SK-N-SH treated with all-trans-retinoic acid at 6 μM for 48 hours (cell line): Measurements from ENCODE around the gene MTARC2.

ENCODE experiments used
- ATAC-seq: fragments of 200-7000 bp; cut with Tn5 transposase; 3 replicates; pipeline ENCODE4 v1.9.1; 2020; ENCODE audit warnings: mild to moderate bottlenecking, moderate library complexity
- ARNTL ChIP-seq: fragments of 450-650 bp; formaldehyde crosslinking; IDR thresholded peaks from 2 replicates; pipeline ENCODE4 v1.5.0; 2020; ENCODE audit warnings: low read depth, mild to moderate bottlenecking, moderate library complexity, borderline replicate concordance
- BACH2 ChIP-seq: fragments of 250-450 bp; sonication (Bioruptor Pico); IDR thresholded peaks from 2 replicates; pipeline ENCODE4 v1.9.0; 2021; ENCODE audit warnings: mild to moderate bottlenecking, borderline replicate concordance
- CREB5 ChIP-seq: fragments of 250-450 bp; sonication (Bioruptor Pico); IDR thresholded peaks from 2 replicates; pipeline ENCODE4 v1.5.1; 2020; ENCODE audit warnings: low read depth, mild to moderate bottlenecking, moderate library complexity
- CSDC2 ChIP-seq: fragments of 250-450 bp; sonication (Bioruptor Pico); IDR thresholded peaks from 2 replicates; pipeline ENCODE4 v1.5.0; 2020; ENCODE audit warnings: mild to moderate bottlenecking, moderate library complexity
- CSRNP3 ChIP-seq: fragments of 250-450 bp; sonication (Bioruptor Pico); IDR thresholded peaks from 2 replicates; pipeline ENCODE4 v1.5.1; 2021; ENCODE audit warnings: mild to moderate bottlenecking, moderate library complexity
- ESRRG ChIP-seq: fragments of 250-450 bp; sonication (Bioruptor Pico); IDR thresholded peaks from 2 replicates; pipeline ENCODE4 v1.6.1; 2021; ENCODE audit warnings: mild to moderate bottlenecking
- GLIS3 ChIP-seq: fragments of 250-450 bp; sonication (Bioruptor Pico); IDR thresholded peaks from 2 replicates; pipeline ENCODE4 v1.5.0; 2020; ENCODE audit warnings: mild to moderate bottlenecking, moderate library complexity
- ISL1 ChIP-seq: fragments of 250-450 bp; sonication (Bioruptor Pico); IDR thresholded peaks from 2 replicates; pipeline ENCODE4 v2.1.2; 2022; ENCODE audit warnings: mild to moderate bottlenecking, moderate library complexity
- OSR1 ChIP-seq: fragments of 250-450 bp; sonication (Bioruptor Pico); IDR thresholded peaks from 2 replicates; pipeline ENCODE4 v1.8.0; 2022; ENCODE audit warnings: moderate library complexity, mild to moderate bottlenecking, inconsistent platforms
- PATZ1 ChIP-seq: fragments of 250-450 bp; sonication (Bioruptor Pico); IDR thresholded peaks from 2 replicates; pipeline ENCODE4 v1.8.0; 2020; ENCODE audit warnings: mild to moderate bottlenecking, moderate library complexity, borderline replicate concordance
- POU6F1 ChIP-seq: fragments of 250-450 bp; sonication (Bioruptor Pico); IDR thresholded peaks from 2 replicates; pipeline ENCODE4 v1.8.0; 2021; ENCODE audit warnings: low read depth, mild to moderate bottlenecking, moderate library complexity, borderline replicate concordance
- PPARA ChIP-seq: fragments of 250-450 bp; sonication (Bioruptor Pico); IDR thresholded peaks from 2 replicates; pipeline ENCODE4 v1.5.0; 2020; ENCODE audit warnings: mild to moderate bottlenecking, borderline replicate concordance
- RARB ChIP-seq: fragments of 250-450 bp; sonication (Bioruptor Pico); IDR thresholded peaks from 2 replicates; pipeline ENCODE4 v1.8.0; 2021; ENCODE audit warnings: mild to moderate bottlenecking, moderate library complexity
- SNAI2 ChIP-seq: fragments of 250-450 bp; sonication (Bioruptor Pico); IDR thresholded peaks from 2 replicates; pipeline ENCODE4 v1.5.0; 2020; ENCODE audit warnings: mild to moderate bottlenecking, moderate library complexity
- TCF4 ChIP-seq: fragments of 250-450 bp; sonication (Bioruptor Pico); IDR thresholded peaks from 2 replicates; pipeline ENCODE4 v1.8.0; 2021; ENCODE audit warnings: mild to moderate bottlenecking, moderate library complexity, borderline replicate concordance
- TOX ChIP-seq: fragments of 250-450 bp; sonication (Bioruptor Pico); IDR thresholded peaks from 2 replicates; pipeline ENCODE4 v1.8.0; 2021; ENCODE audit warnings: mild to moderate bottlenecking, moderate library complexity, borderline replicate concordance
- TSHZ2 ChIP-seq: fragments of 250-450 bp; sonication (Bioruptor Pico); IDR thresholded peaks from 2 replicates; pipeline ENCODE4 v1.5.0; 2020; ENCODE audit warnings: mild to moderate bottlenecking, moderate library complexity
- ZC3H10 ChIP-seq: fragments of 250-450 bp; sonication (Bioruptor Pico); IDR thresholded peaks from 2 replicates; pipeline ENCODE4 v1.5.1; 2021; ENCODE audit warnings: mild to moderate bottlenecking, moderate library complexity
- ZFP3 ChIP-seq: fragments of 250-450 bp; sonication (Bioruptor Pico); IDR thresholded peaks from 2 replicates; pipeline ENCODE4 v1.5.0; 2020; ENCODE audit warnings: mild to moderate bottlenecking, moderate library complexity
- ZFP30 ChIP-seq: fragments of 450-650 bp; formaldehyde crosslinking; IDR thresholded peaks from 2 replicates; pipeline ENCODE4 v1.5.0; 2022; ENCODE audit warnings: mild to moderate bottlenecking, moderate library complexity
- ZNF565 ChIP-seq: fragments of 450-650 bp; formaldehyde crosslinking; conservative IDR thresholded peaks from 2 replicates; pipeline ENCODE4 v1.5.0; 2020; ENCODE audit warnings: low read depth, mild to moderate bottlenecking, moderate library complexity
- ZNF70 ChIP-seq: fragments of 450-650 bp; formaldehyde crosslinking; IDR thresholded peaks from 2 replicates; pipeline ENCODE4 v1.5.0; 2020; ENCODE audit warnings: mild to moderate bottlenecking, moderate library complexity
- ZNF8 ChIP-seq: fragments of 450-650 bp; formaldehyde crosslinking; IDR thresholded peaks from 2 replicates; pipeline ENCODE4 v1.5.0; 2020; ENCODE audit warnings: mild to moderate bottlenecking, moderate library complexity

Gene MTARC2

DNA sequence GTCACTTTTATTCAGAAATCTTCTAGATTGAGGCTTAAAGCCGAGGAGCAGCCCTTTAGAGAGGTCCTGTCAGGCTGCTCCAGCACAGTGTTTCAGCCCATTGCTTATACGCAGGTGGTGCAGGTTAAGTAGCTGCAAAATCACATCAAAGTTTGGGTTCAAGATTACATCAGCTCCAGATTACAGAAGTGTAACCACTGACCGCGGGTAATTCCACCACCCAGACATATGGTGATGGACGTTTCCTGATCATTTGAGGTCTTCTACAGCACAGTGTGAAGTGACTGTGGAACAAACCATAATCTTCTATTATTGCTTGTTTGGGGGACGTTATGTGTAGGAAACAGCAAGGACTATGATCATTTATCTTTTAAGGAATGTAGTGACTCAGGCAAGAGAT lies 46.1 kb upstream of the MTARC2 start:
- TF ChIP-seq PPARA (CRISPR knock-in tag) (no peak), CREB5 (CRISPR knock-in tag) (no peak), TCF4 (no peak), ISL1 (CRISPR knock-in tag) (no peak), ZNF70 (no peak), ZFP30 (CRISPR knock-in tag) (no peak), OSR1 (CRISPR knock-in tag) (no peak), RARB (CRISPR knock-in tag) (no peak), TOX (no peak), ZNF565 (CRISPR knock-in tag) (no peak), ZNF8 (CRISPR knock-in tag) (no peak), POU6F1 (CRISPR knock-in tag) (no peak), ZFP3 (CRISPR knock-in tag) (no peak), GLIS3 (CRISPR knock-in tag) (no peak), PATZ1 (CRISPR knock-in tag) (no peak)
- ATAC-seq = no peak

DNA sequence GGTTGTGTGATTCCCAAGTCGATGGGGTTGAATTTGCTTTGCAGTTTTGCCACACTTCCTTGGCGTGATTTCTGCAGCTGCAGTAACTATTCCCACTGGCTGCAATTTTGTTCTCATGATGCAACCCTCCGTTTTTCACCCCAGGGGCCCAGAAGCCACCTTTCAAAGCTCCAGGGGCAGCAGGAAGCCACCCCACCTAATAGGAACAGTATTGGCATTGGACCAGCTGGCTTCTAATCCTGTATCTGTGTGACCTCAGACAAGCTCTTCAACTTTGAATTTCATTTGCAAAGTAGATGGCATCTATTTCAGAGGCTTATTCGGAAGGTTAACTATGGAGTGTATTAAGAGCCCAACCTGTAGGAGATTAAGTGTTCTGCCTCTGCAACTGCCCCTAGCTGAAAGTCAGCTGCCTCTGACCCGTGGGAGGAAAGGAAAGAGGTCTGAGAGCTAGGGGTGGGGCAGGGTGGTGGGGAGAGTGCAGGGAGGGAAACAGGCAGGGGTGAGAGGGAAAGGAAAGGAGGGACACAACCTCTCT lies 45.3 kb upstream of the MTARC2 start:
- ATAC-seq = no peak
- TF ChIP-seq POU6F1 (CRISPR knock-in tag) (no peak), TSHZ2 (CRISPR knock-in tag) (no peak), ZFP30 (CRISPR knock-in tag) (no peak), ZFP3 (CRISPR knock-in tag) (no peak), ZNF8 (CRISPR knock-in tag) (no peak), GLIS3 (CRISPR knock-in tag) (no peak), CSDC2 (CRISPR knock-in tag) (no peak), CSRNP3 (no peak), PATZ1 (CRISPR knock-in tag) (no peak), ZC3H10 (CRISPR knock-in tag) (no peak), ESRRG (CRISPR knock-in tag) (no peak), ZNF565 (CRISPR knock-in tag) (no peak), ISL1 (CRISPR knock-in tag) (no peak), SNAI2 (no peak), ZNF70 (no peak), BACH2 (CRISPR knock-in tag) (no peak), ARNTL (CRISPR knock-in tag) (no peak), CREB5 (CRISPR knock-in tag) (no peak), TCF4 (no peak)
